Measurements from ENCODE around the gene FLNB.

Gene FLNB

GRCh38 chr3:58101499-58102389 lies 93.5 kb downstream of the FLNB start:
- Mint-ChIP-seq H3K36me3 (peaks cover 27% of the 10 kb centered on the region), H3K27me3 (no peaks in the 10 kb centered on the region), H3K9me3 (ENCODE audit: low read depth) (no peaks in the 10 kb centered on the region), H3K4me1 (ENCODE audit: low read depth) (peaks cover 52% of the 10 kb centered on the region), H3K4me3 (peak overlapping the region; percentile 32), H3K27ac (peak overlapping the region; percentile 58)

DNA sequence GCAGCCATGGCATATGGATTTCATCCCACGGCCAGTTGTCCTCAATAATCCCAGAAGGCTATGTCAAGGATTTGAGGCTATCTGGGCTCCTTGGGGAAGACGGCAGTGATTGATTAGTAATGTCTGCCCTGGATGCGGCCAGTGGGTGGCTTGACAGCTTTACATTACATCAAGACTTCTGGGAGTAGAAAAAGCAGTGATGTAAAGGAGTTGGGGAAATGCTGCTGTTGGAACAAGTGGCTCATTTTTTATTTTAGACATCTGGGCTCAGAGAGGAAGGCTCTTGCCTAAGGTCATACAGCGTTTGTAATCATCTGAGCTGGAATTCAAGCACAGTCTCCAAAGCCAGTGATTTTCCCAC lies 94.1 kb downstream of the FLNB start:
- H3K9me3 Mint-ChIP-seq (ENCODE audit: low read depth), result no peaks in the 10 kb centered on the region
- H3K27ac Mint-ChIP-seq, result peak overlapping the region; percentile 58
- no peaks in the 10 kb centered on the region for H3K27me3 Mint-ChIP-seq
- H3K4me1 Mint-ChIP-seq (ENCODE audit: low read depth), result peaks cover 52% of the 10 kb centered on the region
- H3K36me3 Mint-ChIP-seq, result peaks cover 27% of the 10 kb centered on the region
- peak overlapping the region; percentile 32 for H3K4me3 Mint-ChIP-seq

GRCh38 chr3:58102976-58103451 lies 94.8 kb downstream of the FLNB start:
- Mint-ChIP-seq H3K4me1 (ENCODE audit: low read depth) (peaks cover 52% of the 10 kb centered on the region), H3K36me3 (peaks cover 26% of the 10 kb centered on the region), H3K27ac (no peak overlapping the region), H3K27me3 (no peaks in the 10 kb centered on the region), H3K4me3 (no peak overlapping the region), H3K9me3 (ENCODE audit: low read depth) (no peaks in the 10 kb centered on the region)

DNA sequence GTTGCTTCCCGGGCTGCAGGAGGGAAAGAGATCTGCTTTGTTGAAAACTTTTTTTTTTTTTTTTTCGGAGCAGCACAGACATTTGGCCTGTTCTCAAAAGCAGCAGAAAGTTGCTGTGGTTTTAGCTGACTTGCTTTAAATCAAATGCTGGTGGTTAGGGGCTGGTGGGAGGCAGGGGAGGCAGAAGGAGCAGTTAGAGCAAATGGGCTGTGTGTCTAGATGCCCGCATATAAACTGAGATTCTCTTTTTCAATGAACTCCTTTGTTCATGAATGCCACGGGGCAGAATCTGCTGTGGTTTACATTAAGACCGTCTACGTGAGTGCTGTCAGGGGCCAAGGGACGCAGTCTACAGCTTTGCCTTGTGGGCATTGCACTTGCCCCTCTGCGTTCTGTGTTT lies 95.9 kb downstream of the FLNB start:
- Mint-ChIP-seq H3K27me3 (no peaks in the 10 kb centered on the region), H3K4me1 (ENCODE audit: low read depth) (peaks cover 50% of the 10 kb centered on the region), H3K36me3 (peaks cover 26% of the 10 kb centered on the region)

DNA sequence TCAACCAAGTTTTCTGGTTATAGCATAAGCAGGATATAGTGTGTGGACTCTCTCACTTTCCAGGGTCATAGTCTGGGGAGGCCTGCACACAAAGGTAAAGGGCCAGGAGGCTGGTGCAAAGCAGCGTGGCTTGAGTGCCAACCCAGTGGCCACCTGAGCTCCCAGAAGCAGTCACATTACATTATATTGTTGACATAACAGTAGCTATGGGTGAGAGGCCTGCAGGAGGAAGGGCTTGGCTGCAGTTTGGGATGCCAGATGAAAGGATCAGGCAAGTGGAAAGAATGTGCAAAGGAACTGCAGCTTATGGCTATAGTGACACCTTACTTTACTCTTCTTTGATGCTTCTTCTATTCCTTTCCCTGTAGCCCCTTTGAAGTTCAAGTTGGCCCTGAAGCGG lies 96.5 kb downstream of the FLNB start:
- Mint-ChIP-seq H3K4me3 (no peak overlapping the region), H3K36me3 (peaks cover 26% of the 10 kb centered on the region), H3K27ac (no peak overlapping the region), H3K27me3 (no peaks in the 10 kb centered on the region), H3K9me3 (ENCODE audit: low read depth) (no peaks in the 10 kb centered on the region), H3K4me1 (ENCODE audit: low read depth) (peaks cover 47% of the 10 kb centered on the region)

More for the DNA sequence above, 95.9 kb downstream of the FLNB start:
- peak overlapping the region; percentile 30 for H3K4me3 Mint-ChIP-seq
- no peaks in the 10 kb centered on the region for H3K9me3 Mint-ChIP-seq (ENCODE audit: low read depth)
- peak overlapping the region; percentile 66 for H3K27ac Mint-ChIP-seq

GRCh38 chr3:58105196-58105595 lies 97.0 kb downstream of the FLNB start:
- Mint-ChIP-seq H3K36me3 (peaks cover 27% of the 10 kb centered on the region), H3K27ac (no peak overlapping the region), H3K27me3 (no peaks in the 10 kb centered on the region), H3K4me1 (ENCODE audit: low read depth) (peaks cover 42% of the 10 kb centered on the region), H3K4me3 (no peak overlapping the region), H3K9me3 (ENCODE audit: low read depth) (no peaks in the 10 kb centered on the region)

GRCh38 chr3:58106061-58106460 lies 97.8 kb downstream of the FLNB start:
- Mint-ChIP-seq H3K27ac (no peak overlapping the region), H3K36me3 (peaks cover 27% of the 10 kb centered on the region), H3K4me1 (ENCODE audit: low read depth) (peaks cover 39% of the 10 kb centered on the region), H3K27me3 (no peaks in the 10 kb centered on the region), H3K9me3 (ENCODE audit: low read depth) (no peaks in the 10 kb centered on the region), H3K4me3 (no peak overlapping the region)

DNA sequence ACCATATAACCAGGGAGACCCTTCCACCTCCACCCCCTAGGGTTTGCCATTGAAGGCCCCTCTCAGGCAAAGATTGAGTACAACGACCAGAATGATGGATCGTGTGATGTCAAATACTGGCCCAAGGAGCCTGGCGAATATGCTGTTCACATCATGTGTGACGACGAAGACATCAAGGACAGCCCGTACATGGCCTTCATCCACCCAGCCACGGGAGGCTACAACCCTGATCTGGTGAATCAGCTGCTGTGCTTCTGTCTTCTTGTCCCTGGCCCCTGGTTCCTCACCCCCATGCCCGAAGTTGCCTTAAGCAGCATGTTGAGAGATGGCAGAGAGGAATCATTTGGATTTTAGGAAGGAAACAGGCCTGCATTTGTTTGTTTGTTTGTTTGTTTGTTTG lies 98.4 kb downstream of the FLNB start:
- H3K4me3 Mint-ChIP-seq, result no peak overlapping the region
- peaks cover 27% of the 10 kb centered on the region for H3K36me3 Mint-ChIP-seq
- H3K4me1 Mint-ChIP-seq (ENCODE audit: low read depth), result peaks cover 39% of the 10 kb centered on the region
- H3K27me3 Mint-ChIP-seq, result no peaks in the 10 kb centered on the region
- H3K27ac Mint-ChIP-seq, result no peak overlapping the region
- no peaks in the 10 kb centered on the region for H3K9me3 Mint-ChIP-seq (ENCODE audit: low read depth)

GRCh38 chr3:58107597-58107996 lies 99.4 kb downstream of the FLNB start:
- H3K9me3 Mint-ChIP-seq (ENCODE audit: low read depth), result no peaks in the 10 kb centered on the region
- H3K27me3 Mint-ChIP-seq, result no peaks in the 10 kb centered on the region
- H3K4me3 Mint-ChIP-seq, result no peak overlapping the region
- peaks cover 29% of the 10 kb centered on the region for H3K36me3 Mint-ChIP-seq
- H3K27ac Mint-ChIP-seq, result no peak overlapping the region
- H3K4me1 Mint-ChIP-seq (ENCODE audit: low read depth), result peaks cover 38% of the 10 kb centered on the region

DNA sequence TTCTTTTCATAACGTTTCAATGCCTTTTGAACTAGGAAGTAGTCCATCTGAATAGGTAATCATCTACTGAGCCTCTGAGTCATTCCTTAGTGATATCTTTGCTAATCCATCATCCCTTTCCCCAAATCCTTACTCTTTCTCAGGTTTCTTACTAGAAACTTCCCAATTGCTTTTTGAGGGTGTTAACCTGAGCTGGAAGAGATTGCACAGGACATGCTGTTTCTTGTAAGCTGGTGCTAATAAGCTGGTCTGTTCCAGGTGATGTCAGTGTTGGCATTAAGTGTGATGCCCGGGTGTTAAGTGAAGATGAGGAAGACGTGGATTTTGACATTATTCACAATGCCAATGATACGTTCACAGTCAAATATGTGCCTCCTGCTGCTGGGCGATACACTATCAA lies 101.5 kb downstream of the FLNB start:
- Mint-ChIP-seq H3K4me1 (ENCODE audit: low read depth) (peaks cover 21% of the 10 kb centered on the region), H3K27ac (no peak overlapping the region), H3K9me3 (ENCODE audit: low read depth) (no peaks in the 10 kb centered on the region), H3K36me3 (peaks cover 35% of the 10 kb centered on the region), H3K4me3 (no peak overlapping the region), H3K27me3 (no peaks in the 10 kb centered on the region)

GRCh38 chr3:58111513-58112184 lies 103.4 kb downstream of the FLNB start:
- H3K27ac Mint-ChIP-seq, result peak overlapping the region; percentile 77

GRCh38 chr3:58112185-58112535 lies 103.9 kb downstream of the FLNB start:
- H3K36me3 Mint-ChIP-seq, result peaks cover 36% of the 10 kb centered on the region
- peak overlapping the region; percentile 10 for H3K27ac Mint-ChIP-seq
- no peak overlapping the region for H3K4me3 Mint-ChIP-seq
- no peaks in the 10 kb centered on the region for H3K9me3 Mint-ChIP-seq (ENCODE audit: low read depth)
- H3K4me1 Mint-ChIP-seq (ENCODE audit: low read depth), result peaks cover 42% of the 10 kb centered on the region
- no peaks in the 10 kb centered on the region for H3K27me3 Mint-ChIP-seq

More at GRCh38 chr3:58111513-58112184, 103.4 kb downstream of the FLNB start:
- Mint-ChIP-seq H3K27me3 (no peaks in the 10 kb centered on the region), H3K36me3 (peaks cover 36% of the 10 kb centered on the region), H3K9me3 (ENCODE audit: low read depth) (no peaks in the 10 kb centered on the region), H3K4me3 (no peak overlapping the region), H3K4me1 (ENCODE audit: low read depth) (peaks cover 37% of the 10 kb centered on the region)

DNA sequence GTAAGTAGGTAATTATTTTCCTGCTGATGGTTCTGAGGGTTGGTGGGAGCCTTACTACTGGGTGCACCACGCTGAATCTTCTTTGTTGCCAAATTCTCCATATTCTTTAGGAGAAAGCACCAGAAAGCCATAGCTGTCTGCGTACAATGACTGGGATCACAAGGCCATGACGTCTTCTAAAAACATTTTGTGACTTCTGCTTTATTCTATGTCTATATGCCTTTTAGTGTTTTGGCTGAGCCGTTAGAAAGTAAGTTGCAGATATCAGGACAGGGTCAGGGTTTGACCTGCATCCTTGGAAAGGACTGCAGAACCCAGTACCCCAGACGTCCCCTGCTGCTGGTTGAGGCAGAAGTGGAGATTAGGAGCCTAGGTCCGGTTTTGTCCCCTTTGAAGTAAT lies 107.0 kb downstream of the FLNB start:
- no peaks in the 10 kb centered on the region for H3K9me3 Mint-ChIP-seq (ENCODE audit: low read depth)
- H3K4me3 Mint-ChIP-seq, result no peak overlapping the region
- no peak overlapping the region for H3K27ac Mint-ChIP-seq
- H3K27me3 Mint-ChIP-seq, result no peaks in the 10 kb centered on the region
- peaks cover 54% of the 10 kb centered on the region for H3K4me1 Mint-ChIP-seq (ENCODE audit: low read depth)
- H3K36me3 Mint-ChIP-seq, result peaks cover 25% of the 10 kb centered on the region

GRCh38 chr3:58116161-58116955 lies 108.1 kb downstream of the FLNB start:
- no peaks in the 10 kb centered on the region for H3K27me3 Mint-ChIP-seq
- H3K36me3 Mint-ChIP-seq, result peaks cover 28% of the 10 kb centered on the region
- H3K27ac Mint-ChIP-seq, result peak overlapping the region; percentile 88
- H3K4me1 Mint-ChIP-seq (ENCODE audit: low read depth), result peaks cover 49% of the 10 kb centered on the region
- H3K9me3 Mint-ChIP-seq (ENCODE audit: low read depth), result no peaks in the 10 kb centered on the region
- peak overlapping the region; percentile 46 for H3K4me3 Mint-ChIP-seq

- no peak overlapping the region for H3K27ac Mint-ChIP-seq
- no peaks in the 10 kb centered on the region for H3K9me3 Mint-ChIP-seq (ENCODE audit: low read depth)
- peaks cover 27% of the 10 kb centered on the region for H3K36me3 Mint-ChIP-seq
- peak overlapping the region; percentile 8 for H3K4me3 Mint-ChIP-seq
- no peaks in the 10 kb centered on the region for H3K27me3 Mint-ChIP-seq
- H3K4me1 Mint-ChIP-seq (ENCODE audit: low read depth), result peaks cover 44% of the 10 kb centered on the region
Observed at GRCh38 chr3:58116985-58117384, 108.8 kb downstream of the FLNB start.

All from activated naive CD8-positive, alpha-beta T cell (primary cell).